GM18868 (cell line): Measurements from ENCODE around the gene HOXD3.

Experiments used
- ATAC-seq: cut with Tn5 transposase; IDR thresholded peaks from one replicate; pipeline ENCODE4 v1.9.1; 2021; ENCODE audit warnings: mild to moderate bottlenecking, moderate library complexity; ENCODE audit not compliant: unreplicated experiment

The HOXD3 gene

GRCh38 chr2:176132205-176133171, 24.6 kb upstream of the HOXD3 start:
- no peak for ATAC-seq

GRCh38 chr2:176133389-176133788, 23.7 kb upstream of the HOXD3 start:
- ATAC-seq = no peak

- ATAC-seq = no peak
Observed at GRCh38 chr2:176134035-176134434, 23.1 kb upstream of the HOXD3 start.

GRCh38 chr2:176135035-176135440, 22.1 kb upstream of the HOXD3 start:
- no peak for ATAC-seq

- ATAC-seq = no peak
Observed at GRCh38 chr2:176136374-176137251, 20.5 kb upstream of the HOXD3 start.

GRCh38 chr2:176137252-176137580, 19.9 kb upstream of the HOXD3 start:
- no peak for ATAC-seq

- no peak for ATAC-seq
Observed at GRCh38 chr2:176137906-176138305, 19.2 kb upstream of the HOXD3 start.

- no peak for ATAC-seq
Observed at GRCh38 chr2:176138526-176138922, 18.6 kb upstream of the HOXD3 start.

GRCh38 chr2:176138923-176139660, 18.0 kb upstream of the HOXD3 start:
- ATAC-seq = no peak

GRCh38 chr2:176139661-176140512, 17.2 kb upstream of the HOXD3 start:
- no peak for ATAC-seq

- ATAC-seq = peak; percentile 91
Observed at GRCh38 chr2:176140513-176141317, 16.4 kb upstream of the HOXD3 start.

GRCh38 chr2:176142281-176142680, 14.8 kb upstream of the HOXD3 start:
- no peak for ATAC-seq

- ATAC-seq = no peak
Observed at GRCh38 chr2:176145085-176145969, 11.8 kb upstream of the HOXD3 start.

- no peak for ATAC-seq
Observed at GRCh38 chr2:176146101-176146500, 11.0 kb upstream of the HOXD3 start.

- no peak for ATAC-seq
Observed at GRCh38 chr2:176146645-176147044, 10.5 kb upstream of the HOXD3 start.

- no peak for ATAC-seq
Observed at GRCh38 chr2:176147210-176147799, 9.8 kb upstream of the HOXD3 start.

- no peak for ATAC-seq
Observed at GRCh38 chr2:176147800-176148496, 9.2 kb upstream of the HOXD3 start.
